ENCODE results near the gene DRAXIN. TPM values are rescaled to one million over a fixed set of nuclear protein-coding genes. Genes with fewer than 3 reads are reported as not detected.
A peak's percentile ranks its signal among the peaks of the same experiment; 100 is the strongest.

DRAXIN gene
- polyA plus RNA-seq, 1 of the 3 experiments (the other 2 are of a cell fraction): 0.97 TPM

- Histone ChIP-seq H3K9me3 (no peaks in the 10 kb centered on the region), H3F3A (replicated peaks; ENCODE audit: insufficient read depth) (peaks cover 13% of the 10 kb centered on the region), H3K9me2 (no peaks in the 10 kb centered on the region), H3K36me3 (replicated peaks in 1 of 2; ENCODE audit: control insufficient read depth in 1 of 2, insufficient read depth in 2 of 2, low read length in 1 of 2) (no peaks in the 10 kb centered on the region), H3K27ac (ENCODE audit: low read depth in 2 of 2, low read length in 1 of 2) (no peak overlapping the region), H3K79me2 (ENCODE audit: insufficient read depth) (no peaks in the 10 kb centered on the region), H3K4me1 (ENCODE audit: control insufficient read depth in 1 of 2, insufficient read depth in 2 of 2, low read depth in 1 of 2, low read length in 1 of 2) (peaks cover 11 to 13% of the 10 kb centered on the region in 2 experiments; a peak in 3 of 4 replicates), H4K20me1 (ENCODE audit: insufficient read depth) (0 out of 2 replicates have a peak, but pooled peaks cover under 1% of the 10 kb centered on the region), H3K27me3 (ENCODE audit: insufficient read depth) (peaks cover 14% of the 10 kb centered on the region), H3K9ac (no peak overlapping the region), H3K4me3 (ENCODE audit: low read depth in 2 of 2, low read length in 1 of 2) (no peak overlapping the region), H2AFZ (ENCODE audit: low read depth) (no peak overlapping the region), H3K4me2 (no peak overlapping the region)
- WGBS (ENCODE audit: low lambda C conversion rate): 84% methylated on average over 3 of the region's 4 CpGs
- ChIA-PET POLR2A (no interaction called here), CTCF (interaction anchor here (1.0 to 1.7 kb wide), 3 partner anchors 23 to 38 kb away, joined by 3 to 6 read pairs (median 5); no protein-coding TSS in a partner anchor)
- TF ChIP-seq MXI1 (IDR thresholded peaks at IDR 0.05; ENCODE audit: low read depth, low read length) (no peak), REST (IDR thresholded peaks at IDR 0.05; ENCODE audit: low read depth, low read length) (no peak), RFX5 (IDR thresholded peaks at IDR 0.05; ENCODE audit: low read length) (no peak), TEAD4 (IDR thresholded peaks at IDR 0.05; ENCODE audit: borderline replicate concordance, insufficient read depth) (no peak), RAD21 (IDR thresholded peaks at IDR 0.05; ENCODE audit: low read length) (no peak), GABPA (IDR thresholded peaks at IDR 0.05; ENCODE audit: low read depth) (no peak), TCF12 (IDR thresholded peaks at IDR 0.05) (no peak), JUND (IDR thresholded peaks at IDR 0.05) (no peak), NFIC (IDR thresholded peaks at IDR 0.05; ENCODE audit: borderline replicate concordance) (no peak)
- DNase-seq: no peak
These were observed 3.0 kb upstream of the DRAXIN start for GRCh38 chr1:11688506-11688905.

- Histone ChIP-seq H3K9ac (peak overlapping the region; percentile 28; the same call in 1 of the 2 replicates), H3K27me3 (ENCODE audit: insufficient read depth) (peaks cover 14% of the 10 kb centered on the region), H4K20me1 (ENCODE audit: insufficient read depth) (0 out of 2 replicates have a peak, but pooled peaks cover 5% of the 10 kb centered on the region), H3F3A (replicated peaks; ENCODE audit: insufficient read depth) (peaks cover 16% of the 10 kb centered on the region), H3K9me3 (no peaks in the 10 kb centered on the region), H3K4me3 (ENCODE audit: low read depth in 2 of 2, low read length in 1 of 2) (peak overlapping the region; percentile 40 to 46), H3K9me2 (no peaks in the 10 kb centered on the region), H3K4me2 (peak overlapping the region; percentile 72), H3K4me1 (ENCODE audit: control insufficient read depth in 1 of 2, insufficient read depth in 2 of 2, low read depth in 1 of 2, low read length in 1 of 2) (peaks cover 6 to 15% of the 10 kb centered on the region in 2 experiments; a peak in 3 of 4 replicates), H2AFZ (ENCODE audit: low read depth) (no peak overlapping the region), H3K27ac (ENCODE audit: low read depth in 2 of 2, low read length in 1 of 2) (no peak overlapping the region), H3K36me3 (replicated peaks in 1 of 2; ENCODE audit: control insufficient read depth in 1 of 2, insufficient read depth in 2 of 2, low read length in 1 of 2) (no peaks in the 10 kb centered on the region), H3K79me2 (ENCODE audit: insufficient read depth) (no peaks in the 10 kb centered on the region)
- peak; percentile 71 for DNase-seq
- CTCF ChIA-PET: interaction anchor here (0.6 to 3.4 kb wide), 14 partner anchors 9 to 408 kb away, joined by 3 to 13 read pairs (median 4); partner anchors contain the start of gene FBXO6
- 22% methylated on average over 36 of the region's 64 CpGs for WGBS (ENCODE audit: low lambda C conversion rate)
- POLR2A ChIA-PET: interaction anchor here (1.3 kb wide), 1 partner anchor 38 kb away, joined by 3 read pairs; no protein-coding TSS in a partner anchor
- no peak for TF ChIP-seq POLR2AphosphoS5 (IDR thresholded peaks at IDR 0.05; ENCODE audit: low read depth, low read length)
- no peak for TF ChIP-seq CHD2 (IDR thresholded peaks at IDR 0.05; ENCODE audit: low read length, partially characterized antibody)
- TF ChIP-seq REST (IDR thresholded peaks at IDR 0.05; ENCODE audit: low read depth, low read length): no peak
- TF ChIP-seq MXI1 (IDR thresholded peaks at IDR 0.05; ENCODE audit: low read depth, low read length): no peak
- no peak for TF ChIP-seq RFX5 (IDR thresholded peaks at IDR 0.05; ENCODE audit: low read length)
- no peak for TF ChIP-seq CTCF (IDR thresholded peaks at IDR 0.05)
- no peak for TF ChIP-seq EP300 (IDR thresholded peaks at IDR 0.05; ENCODE audit: borderline replicate concordance in 1 of 2, low read depth in 1 of 2, low read length in 1 of 2)
- no peak for TF ChIP-seq JUND (IDR thresholded peaks at IDR 0.05)
- no peak for TF ChIP-seq TEAD4 (IDR thresholded peaks at IDR 0.05; ENCODE audit: borderline replicate concordance, insufficient read depth)
- no peak for TF ChIP-seq GABPA (IDR thresholded peaks at IDR 0.05; ENCODE audit: low read depth)
These were observed 861 bp upstream of the DRAXIN start for GRCh38 chr1:11690397-11691301.

Measured in SK-N-SH (cell line).